ENCODE data around the gene ACAP2.
A peak's percentile ranks its signal among the peaks of the same experiment; 100 is the strongest.

The ACAP2 gene

DNA sequence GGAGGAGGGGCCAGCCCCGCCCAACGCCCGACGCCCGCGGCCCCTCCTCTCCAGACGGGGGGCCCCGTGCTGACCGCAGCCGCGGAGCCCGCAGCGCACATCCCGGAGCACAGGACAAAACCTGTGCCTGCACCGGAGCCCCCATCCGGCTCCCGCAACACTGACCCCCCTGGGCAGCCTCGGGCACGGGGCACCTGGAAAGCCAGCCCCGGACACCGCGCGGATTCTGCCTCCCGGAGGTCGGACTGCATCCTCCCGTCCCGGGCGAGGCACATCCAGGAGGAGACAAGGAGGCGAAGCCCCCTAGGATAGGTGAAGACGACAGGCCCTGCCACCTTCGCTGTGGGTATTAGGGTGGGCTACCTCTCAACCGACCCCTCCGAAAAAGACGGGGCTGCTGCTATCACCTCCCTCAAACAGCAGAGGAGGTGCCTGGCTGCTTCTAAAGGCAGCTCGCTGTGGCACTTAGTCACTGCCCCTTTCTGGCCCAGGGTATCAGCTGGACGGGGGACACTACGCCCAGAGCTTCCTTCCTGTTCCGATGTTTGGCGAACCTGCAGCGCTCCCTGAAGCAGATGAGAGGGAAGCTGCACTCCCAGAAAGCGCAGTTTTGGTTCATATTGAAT is 182.4 kb downstream of the ACAP2 start:
- no peak for DNase-seq (ENCODE audit: low read depth in 3 of 3)

DNA sequence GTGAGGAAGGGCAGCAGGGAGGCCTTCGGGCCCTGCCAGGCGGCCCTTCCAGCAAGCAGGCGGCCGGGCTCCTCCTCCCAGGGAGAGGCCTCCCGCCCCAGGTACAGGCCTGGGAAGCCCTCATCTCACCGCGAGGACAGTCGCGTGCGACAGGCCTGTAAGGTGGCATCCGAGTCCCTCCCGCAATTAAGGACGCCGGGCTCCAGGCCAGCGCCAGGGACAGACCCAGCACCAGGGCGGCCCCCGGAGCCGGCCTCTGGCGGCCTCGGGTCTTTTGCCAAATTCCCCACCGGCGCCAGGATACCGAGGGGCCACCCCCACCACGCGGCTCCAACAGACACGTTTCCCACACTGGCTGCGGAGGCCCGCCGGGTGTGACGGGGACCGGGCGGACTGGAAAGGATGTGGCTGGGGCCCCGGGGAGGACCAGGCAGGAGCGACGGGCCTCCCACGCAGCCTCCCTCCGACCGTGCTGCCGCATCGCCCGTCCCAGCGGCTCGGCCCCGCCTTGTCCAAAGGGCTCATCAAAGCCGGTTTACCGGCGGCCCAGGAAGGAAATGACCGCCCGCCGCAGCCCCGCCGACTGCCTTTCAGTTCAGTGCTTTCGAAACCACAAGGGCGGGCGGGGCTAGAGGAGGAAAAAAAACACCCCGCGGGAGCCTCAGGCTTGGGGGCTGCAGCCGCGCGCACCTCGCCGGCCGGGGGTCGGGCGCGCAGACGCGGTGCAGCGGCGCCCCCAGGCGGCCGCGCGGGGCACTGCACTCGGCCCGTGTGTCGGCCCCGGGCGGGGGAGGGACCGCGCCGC is 183.1 kb downstream of the ACAP2 start:
- DNase-seq (ENCODE audit: low read depth in 3 of 3) = peak; percentile 67 to 77 (median 75)

DNA sequence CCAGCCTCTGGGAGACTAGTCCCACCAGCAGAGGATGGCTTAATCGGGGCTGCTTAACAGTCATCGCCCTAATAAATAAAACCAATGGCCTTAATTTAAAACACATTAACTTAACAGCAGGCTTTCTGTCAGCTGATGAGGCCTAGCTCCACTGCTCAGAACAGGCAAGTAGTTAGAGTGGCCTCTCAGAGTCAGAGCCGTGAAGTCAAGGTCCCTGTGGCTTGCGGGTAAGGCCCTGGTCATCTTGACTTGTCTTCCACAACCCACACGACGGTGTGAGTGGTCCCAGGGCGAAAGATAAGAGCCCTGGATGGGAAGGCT is 183.7 kb downstream of the ACAP2 start:
- no peak for DNase-seq (ENCODE audit: low read depth in 3 of 3)

DNA sequence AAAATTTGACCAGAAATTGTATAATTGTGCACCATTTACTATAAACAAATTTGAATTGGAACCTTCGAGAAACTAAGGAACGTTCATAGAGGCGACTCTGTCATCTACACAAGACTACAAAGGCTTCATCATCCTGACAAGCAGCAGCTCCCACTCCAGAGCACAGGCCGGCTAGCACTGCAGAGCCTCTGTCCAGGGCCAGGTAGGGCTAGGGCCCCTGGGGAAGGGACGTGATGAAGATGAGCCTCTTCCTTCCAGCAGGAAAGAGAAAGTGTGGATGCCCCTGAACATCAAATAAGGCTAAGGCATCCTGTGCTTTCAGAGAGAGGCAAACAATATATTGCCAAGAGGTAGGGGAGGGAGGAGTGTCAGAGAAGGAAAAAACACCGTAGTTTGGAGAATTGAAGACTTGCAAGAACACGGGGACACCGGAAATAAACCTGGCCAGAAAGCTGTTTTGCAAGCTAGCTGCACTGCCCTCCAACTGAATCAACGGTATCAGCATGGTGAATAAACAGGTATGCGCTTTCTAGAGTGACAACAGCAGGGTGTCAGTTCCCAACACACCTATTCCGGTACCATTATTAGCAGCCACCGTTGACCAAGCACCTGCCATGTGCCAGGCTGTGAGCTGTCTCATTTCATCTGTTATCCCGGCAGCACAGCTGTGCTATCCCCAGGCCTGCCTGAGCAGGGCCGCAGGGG is 184.2 kb downstream of the ACAP2 start:
- no peak for DNase-seq (ENCODE audit: low read depth in 3 of 3)

DNA sequence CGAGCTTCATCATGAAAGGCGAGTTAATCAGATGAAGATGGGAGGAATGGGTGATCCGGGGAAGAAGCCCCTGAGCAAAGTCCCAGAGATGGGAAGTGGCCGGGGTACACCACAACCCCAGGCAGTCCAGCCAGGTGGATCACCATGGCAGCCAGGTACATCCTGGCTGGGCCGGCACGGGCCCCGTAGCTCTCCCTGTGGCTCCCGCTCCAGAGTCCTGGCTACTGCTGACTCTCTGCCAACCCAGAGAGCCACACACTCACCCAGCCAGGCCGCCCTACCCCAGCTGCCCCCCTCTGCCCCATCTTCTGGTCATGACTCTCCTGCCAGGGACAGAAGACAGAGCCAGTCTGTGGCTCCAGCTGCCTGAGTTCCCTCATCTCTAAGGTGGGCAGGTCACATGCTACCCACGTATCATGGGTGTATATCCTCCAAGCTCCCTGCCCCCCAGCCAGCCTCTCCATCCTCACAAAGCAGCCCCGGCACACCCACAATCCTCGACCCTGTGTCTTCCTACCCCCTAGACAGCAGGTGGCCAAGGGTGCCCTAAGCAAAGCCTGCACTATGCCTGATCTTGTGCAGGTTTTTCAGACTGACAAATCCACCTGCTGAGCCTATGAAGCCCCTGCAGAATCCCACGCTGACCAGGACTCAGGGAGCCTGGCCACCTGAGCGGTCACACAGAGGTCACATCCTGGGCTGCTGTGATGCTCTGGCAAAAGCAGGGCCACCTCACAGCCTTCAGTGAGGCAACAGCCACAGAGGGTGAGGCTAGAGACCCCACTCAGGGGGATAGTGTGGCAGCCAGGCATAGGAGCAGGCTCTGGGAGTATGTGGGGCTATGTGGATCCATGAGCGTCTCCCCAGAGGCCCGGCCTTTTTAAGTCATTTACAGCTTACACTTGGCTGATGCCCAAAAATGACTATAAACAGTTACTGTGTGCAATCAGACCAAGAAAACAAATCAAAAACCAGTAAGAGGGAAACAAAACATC is 185.1 kb downstream of the ACAP2 start:
- DNase-seq (ENCODE audit: low read depth in 3 of 3) = no peak

DNA sequence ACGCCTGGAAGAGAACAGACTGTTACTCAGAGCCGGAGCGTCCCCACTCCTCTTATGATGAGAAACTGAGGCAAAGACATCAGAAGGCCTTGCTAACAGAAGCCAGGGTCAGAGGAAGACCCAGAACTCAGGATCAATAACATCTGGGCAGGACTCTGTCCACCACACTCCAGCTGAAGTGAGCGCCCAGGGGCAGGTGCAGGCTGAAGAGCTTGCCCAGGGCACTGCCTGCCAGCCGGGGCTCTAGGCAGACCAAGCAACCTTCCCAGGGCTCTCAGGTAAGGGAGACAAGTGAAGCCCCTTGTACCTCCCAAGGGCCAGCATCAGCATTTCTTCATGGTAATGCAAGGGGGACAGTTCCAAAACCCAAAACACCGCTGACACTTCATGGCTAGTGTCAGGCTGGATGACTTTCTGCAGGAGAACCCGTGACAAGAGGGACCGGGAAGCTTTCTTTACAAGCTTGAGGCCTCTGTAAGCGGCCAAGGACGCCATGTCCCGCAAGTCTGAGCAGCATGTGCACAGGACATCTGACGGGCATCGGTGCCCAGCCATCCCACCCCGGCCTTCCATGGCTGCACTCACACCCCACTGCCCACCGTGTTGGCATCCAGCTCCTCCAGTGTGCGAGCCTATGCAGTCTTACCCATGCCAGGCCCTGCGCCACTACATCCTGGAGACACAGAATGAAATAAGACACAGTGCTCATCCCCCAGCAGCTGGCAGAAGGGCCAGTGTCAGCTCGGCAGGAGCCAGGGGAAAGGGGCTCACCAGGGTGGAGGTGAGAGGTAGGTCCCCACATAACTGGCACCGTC is 186.0 kb downstream of the ACAP2 start:
- no peak for DNase-seq (ENCODE audit: low read depth in 3 of 3)

DNA sequence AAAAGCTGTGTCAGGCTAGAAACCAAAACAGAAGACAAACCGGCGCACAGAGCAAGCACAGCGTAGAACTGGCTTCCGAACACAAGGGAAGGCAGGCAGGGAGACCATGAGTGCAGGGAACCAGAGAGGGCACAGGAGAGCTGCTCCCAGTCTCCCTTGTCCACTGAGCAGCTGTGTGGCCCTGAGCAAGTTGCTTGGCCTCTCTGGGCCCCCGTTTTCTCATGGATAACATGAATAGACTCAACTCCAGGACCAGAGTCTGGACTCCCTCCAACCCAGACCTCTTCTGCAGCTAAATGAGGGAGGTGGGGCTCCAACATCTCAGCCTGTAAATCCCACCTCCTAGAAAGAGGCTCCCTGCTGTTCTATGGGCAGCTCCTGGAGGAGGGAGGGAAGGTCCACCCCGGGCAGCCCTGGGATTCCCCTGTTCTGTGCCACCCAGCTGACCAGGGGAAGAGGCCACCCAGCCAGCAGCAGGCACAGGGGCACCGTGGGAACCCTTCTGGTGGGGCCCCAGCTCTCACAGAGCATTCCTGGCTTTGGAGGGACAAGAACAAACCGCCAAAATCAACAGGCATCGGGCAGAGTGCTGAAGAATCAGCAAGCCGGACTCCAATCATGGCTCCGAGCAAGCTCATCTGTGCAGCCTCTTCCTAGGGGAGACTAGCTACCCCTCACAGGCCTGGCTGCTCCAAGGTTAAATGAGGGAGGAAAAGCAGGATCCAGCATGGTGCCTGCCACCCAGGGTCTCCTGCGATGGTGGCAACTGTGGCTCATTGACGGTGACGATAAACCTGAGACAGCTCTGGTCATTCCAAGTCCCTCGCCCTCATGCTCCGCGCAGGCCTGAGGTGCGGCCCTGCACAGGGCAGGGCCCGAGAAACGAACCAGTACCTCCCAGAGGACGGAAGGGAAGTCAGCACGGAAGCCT is 187.0 kb downstream of the ACAP2 start:
- no peak for DNase-seq (ENCODE audit: low read depth in 3 of 3)

DNA sequence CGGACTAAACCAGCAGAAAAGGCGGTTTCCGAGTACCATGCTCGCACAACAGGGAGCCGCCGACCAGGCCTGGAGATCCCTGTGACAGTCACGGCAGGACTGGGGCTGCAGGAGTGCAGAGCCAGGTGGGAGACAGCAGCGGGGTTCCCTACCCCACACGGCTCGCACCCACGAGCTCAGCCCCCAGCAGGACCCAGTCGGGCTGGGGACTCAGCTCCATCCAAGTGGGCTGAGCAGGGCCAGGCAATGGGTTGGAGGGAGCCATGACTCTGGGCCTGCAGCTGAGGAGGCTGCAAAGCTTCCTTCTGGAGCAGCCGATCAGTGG is 187.7 kb downstream of the ACAP2 start:
- DNase-seq (ENCODE audit: low read depth in 3 of 3) = no peak

DNA sequence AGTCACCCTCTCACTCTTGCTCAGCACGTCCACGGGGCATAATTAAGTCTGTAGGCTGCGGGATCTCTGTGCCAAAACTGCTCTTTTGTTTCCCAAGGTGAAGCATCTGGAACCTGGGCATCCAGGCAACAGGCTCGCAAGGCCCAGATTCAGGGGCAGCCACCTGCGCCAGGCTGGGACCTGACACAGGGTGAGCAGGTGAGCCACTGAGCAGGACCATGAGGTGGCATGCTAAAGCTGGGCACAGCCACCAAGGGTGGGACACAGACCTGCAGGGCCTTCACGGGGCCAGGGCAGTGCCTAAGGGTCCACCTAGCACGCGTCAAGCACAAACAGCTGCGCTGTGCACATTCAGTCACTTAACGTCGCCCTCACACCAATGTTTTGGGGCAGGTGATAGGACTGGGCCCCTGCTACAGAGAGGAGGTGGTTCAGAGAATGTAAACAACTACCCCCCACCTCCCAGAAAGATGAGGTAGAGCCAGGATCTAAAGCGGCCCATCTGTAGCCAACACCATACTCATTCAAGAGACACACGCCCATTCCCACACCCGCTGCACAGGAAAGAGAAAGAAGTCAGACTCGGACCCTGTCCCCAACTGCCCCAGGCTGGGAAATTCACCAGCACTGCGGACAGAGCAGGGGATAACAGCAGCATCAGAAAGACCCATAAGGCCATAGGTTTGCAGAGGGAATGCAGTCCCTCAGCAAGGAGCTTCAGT is 188.2 kb downstream of the ACAP2 start:
- DNase-seq (ENCODE audit: low read depth in 3 of 3) = no peak

DNA sequence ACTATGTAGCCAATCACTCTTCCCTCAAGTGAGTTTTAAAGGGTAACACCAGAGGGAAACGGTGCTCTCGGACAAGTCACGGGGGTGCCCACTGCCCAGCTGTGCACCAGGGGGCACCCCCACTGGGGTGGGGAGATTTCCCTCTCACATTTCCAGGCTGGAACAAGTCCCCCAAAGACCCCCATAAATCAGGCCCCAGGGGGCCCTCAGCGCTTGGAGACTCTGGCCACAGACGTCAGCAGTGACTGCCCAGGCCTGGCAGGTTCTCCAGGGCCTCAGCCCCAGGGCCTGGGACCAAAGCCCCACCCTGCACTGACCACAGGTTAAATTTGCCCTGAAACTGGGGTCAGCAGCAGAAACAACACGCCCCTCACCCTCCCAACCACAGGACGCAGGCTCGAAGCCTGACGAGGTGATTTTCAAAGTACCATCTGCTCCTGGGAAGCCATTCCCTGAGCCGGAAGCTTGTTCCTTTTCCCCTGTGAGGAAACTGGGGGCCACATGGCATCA is 188.8 kb downstream of the ACAP2 start:
- DNase-seq (ENCODE audit: low read depth in 3 of 3) = no peak

DNA sequence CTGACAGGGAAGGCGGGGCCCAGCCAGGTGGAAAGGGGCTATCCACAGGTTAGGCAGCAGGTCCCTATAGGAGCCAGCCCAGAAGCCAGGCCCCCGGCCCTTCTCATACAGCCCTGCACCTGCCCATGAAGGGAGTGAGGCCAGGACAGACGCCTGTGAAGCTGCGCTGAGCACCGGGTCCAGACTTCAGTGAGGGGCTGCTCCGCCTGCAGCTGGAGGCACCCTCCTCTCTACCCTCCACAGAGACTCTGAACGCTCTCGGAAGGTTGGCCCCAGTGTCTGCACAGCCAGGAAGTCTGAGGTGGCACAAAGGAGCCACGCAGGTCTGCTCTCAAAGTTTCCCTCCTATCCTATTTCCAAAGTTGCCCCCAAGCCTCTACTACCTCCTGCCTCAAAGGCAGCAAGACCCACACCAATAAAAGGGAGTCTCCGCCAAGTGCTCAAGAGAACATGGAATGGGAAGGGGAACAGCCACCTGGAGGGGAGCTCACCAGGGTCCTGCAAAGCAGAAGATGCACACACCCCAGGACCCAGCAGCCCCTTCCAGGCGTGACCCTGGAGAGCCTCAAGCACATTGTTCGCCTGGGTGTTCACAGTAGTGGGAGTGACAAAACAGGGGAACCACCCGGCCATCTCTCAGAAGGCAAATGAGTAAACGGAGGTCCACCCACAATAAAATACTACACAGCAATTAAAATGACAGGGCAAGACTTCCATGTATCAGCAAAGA is 191.3 kb downstream of the ACAP2 start:
- peak in 1 of 3 donors; percentile 32 for DNase-seq (ENCODE audit: low read depth in 3 of 3)

DNA sequence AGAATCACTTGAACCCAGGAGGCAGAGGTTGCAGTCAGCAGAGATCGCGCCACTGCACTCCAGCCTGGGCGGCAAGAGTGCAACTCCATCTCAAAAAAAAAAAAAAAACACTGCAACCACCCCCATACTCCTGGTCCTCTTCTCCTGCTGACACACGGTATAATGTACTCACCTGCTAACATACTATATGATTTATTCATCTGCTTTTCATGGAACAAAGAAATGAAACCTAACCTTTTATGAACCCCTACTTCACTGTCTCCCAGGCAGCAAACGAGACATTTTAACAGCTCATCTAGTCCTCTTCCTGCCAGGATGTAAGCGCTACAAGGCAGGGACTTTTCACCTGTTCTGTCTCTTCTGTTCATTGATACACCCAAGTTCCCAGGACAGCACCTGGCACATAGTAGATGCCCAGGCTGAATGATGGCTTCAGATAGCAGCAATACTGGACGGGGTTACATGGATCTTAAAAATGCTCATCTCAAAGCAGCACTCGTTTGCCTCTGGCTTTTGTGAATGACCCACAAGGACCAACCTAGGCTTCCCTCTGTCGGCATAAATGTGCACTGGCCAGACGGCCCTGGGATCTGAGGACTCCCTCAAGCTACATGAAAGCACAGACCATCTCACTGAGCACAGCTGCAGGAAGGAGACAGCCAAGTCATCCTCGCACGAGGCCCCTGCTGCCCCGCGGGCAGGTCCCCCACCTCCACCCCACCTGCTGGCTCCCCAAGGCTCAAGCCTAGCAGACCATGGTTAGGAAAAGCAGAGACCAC is 192.2 kb downstream of the ACAP2 start:
- DNase-seq (ENCODE audit: low read depth in 3 of 3) = no peak

DNA sequence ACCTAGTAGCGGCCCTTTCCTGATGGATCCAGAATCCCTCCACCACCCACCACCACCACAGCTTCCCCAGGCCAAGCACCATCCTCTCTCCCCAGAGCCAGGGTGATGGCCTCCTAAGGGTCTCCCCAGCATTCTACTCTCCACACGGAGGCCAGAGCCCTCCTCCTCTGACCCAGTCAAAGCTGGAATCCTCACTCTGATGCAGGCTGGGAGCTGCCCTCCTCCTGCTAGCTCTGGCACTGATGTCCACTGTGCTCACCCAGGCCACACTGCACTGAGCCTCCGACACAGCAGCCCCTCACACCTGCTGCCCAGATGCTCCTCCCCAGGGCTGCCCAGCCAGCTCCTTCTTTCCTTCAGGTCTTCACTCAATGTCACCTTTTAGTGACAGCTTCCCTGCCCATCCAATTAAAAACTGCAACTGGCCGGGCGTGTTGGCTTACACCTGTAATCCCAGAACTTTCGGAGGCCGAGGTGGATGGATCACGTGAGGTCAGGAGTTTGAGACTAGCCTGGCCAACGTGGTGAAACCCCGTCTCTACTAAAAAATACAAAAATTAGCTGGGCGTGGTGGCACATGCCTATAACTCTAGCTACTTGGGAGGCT is 192.9 kb downstream of the ACAP2 start:
- no peak for DNase-seq (ENCODE audit: low read depth in 3 of 3)

DNA sequence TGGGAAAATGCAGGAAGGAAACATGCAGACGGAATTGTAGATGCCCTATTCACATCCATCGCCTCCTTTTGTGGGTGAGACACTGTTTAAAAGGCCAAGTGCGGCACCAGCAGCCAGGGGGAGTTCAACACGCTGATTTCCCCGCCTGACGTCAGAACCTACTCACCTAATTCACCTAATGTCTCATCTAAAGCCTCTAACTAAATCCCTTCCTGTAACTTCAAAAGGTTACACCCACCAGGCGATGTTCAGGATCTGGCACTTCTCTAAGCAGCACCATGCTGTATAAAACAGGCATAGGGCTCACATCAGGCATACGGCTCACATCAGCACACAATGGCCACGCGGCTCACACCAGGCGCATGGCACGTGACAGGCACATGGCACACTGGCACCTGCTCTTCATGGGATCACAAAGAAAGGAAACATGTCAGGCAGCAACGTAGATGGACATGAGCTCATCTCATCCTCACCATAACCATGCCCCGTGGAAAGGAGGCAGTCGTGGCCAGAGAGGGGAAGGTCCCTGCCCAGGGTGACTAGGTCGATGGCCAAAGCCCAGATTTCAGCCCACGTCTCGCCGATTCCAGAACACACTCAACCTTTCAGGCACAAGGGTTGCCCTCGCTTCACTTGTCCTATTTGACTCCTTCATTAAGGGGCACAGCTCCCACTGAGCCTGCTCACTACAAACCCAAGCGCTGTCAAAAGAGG is 193.6 kb downstream of the ACAP2 start:
- DNase-seq (ENCODE audit: low read depth in 3 of 3) = no peak

DNA sequence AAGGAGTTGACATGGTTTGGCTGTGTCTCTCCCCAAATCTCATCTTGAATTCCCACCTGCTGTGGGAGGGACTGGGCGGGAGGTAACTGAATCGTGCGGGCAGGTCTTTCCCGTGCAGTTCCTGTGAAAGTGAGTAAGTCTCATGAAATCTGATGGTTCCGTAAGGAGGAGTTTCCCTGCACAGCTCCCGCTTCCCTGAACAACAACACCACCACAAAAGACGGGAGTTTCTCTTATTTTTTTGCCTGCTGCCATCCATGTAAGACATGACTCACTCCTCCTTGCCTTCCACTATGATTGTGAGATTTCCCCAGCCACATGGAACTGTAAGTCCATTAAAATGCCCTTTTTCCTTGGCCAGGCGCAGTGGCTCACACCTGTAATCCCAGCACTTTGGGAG is 194.5 kb downstream of the ACAP2 start:
- DNase-seq (ENCODE audit: low read depth in 3 of 3) = no peak

DNA sequence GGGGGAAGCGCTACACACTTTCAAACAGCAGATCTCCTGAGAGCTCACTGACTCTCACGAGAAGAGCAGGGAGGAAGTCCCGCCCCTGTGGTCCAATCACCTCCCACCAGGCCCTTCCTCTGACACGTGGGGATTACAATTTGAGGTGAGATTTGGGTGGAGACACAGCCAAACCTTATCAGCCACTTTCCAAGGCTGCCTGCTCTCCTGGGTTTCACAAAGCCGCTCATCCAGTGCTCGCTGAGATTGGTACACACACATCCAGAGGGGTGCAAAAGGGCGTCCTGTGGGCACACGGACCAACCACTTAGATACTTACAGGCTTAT is 195.0 kb downstream of the ACAP2 start:
- DNase-seq (ENCODE audit: low read depth in 3 of 3) = no peak

All from stimulated activated CD4-positive, alpha-beta T cell treated with anti-CD3 and anti-CD28 coated beads, TNF-alpha, amount 100 ng/mL, for 48 hours (primary cell).